HCT116 (cell line): Measurements from ENCODE around the gene ACSL3. TPM values are rescaled to one million over a fixed set of nuclear protein-coding genes. Genes with fewer than 3 reads are reported as not detected.
A peak's percentile ranks its signal among the peaks of the same experiment; 100 is the strongest.

Experiments used
- ATAC-seq: fragments of 200-7000 bp; cut with Tn5 transposase; 2 replicates; pipeline ENCODE4 v1.9.1; 2020; ENCODE audit warnings: mild to moderate bottlenecking, moderate library complexity
- BruUV-seq: library from RNA; stranded (reverse); fragments of 400-500 nt; replicated peaks from 2 replicates; lab custom pipeline; 2021; lab: Mats Ljungman, UMichigan
- CTCF ChIA-PET: fragments of 300-600 bp; sonication (Branson Sonifier 250); formaldehyde crosslinking; loops from one replicate; lab custom pipeline; 2021; ENCODE audit warnings: antibody characterized with exemption; lab: Charles Lee
- POLR2A ChIA-PET: fragments of 300-600, 350-600 bp; sonication (Branson Sonifier 250); formaldehyde crosslinking; loops from one replicate; lab custom pipeline; 2021; ENCODE audit warnings: antibody characterized with exemption; lab: Charles Lee
- RAD21 ChIA-PET, 2 experiments: fragments of 300-600 bp; sonication (Branson Sonifier 250); formaldehyde crosslinking; loops; one replicate each; lab custom pipeline; 2023; ENCODE audit warnings: low total read pairs in 2 of 2; ENCODE audit not compliant: uncharacterized antibody in 2 of 2, unreplicated experiment in 2 of 2, low non-redundant PET in 1 of 2; lab: Charles Lee
- DNase-seq: peaks from one replicate; pipeline ENCODE4 v3.0.0-alpha.2; 2010; ENCODE audit warnings: low read depth, low spot score
- H2AFZ ChIP-seq: fragments of 200-600 bp; shearing (Covaris generic), sonication (generic); 2 replicates; pipeline ENCODE4 v1.6.1; 2017; ENCODE audit warnings: low read depth, mixed run types, mixed read lengths, antibody characterized with exemption, low read length; ENCODE audit not compliant: poor library complexity, severe bottlenecking
- H3K27ac ChIP-seq: 2 replicates; pipeline ENCODE4 v1.5.1; 2012; ENCODE audit warnings: low read depth, low read length
- H3K27me3 ChIP-seq: fragments of 200-600 bp; sonication (generic); 2 replicates; pipeline ENCODE4 v1.6.1; 2016; ENCODE audit warnings: mixed run types, low read length, mixed read lengths; ENCODE audit not compliant: insufficient read depth
- H3K36me3 ChIP-seq, 2 experiments: fragments of 200-500 bp in 1 of 2; fragments of 200-600 bp in 1 of 2; sonication (Bioruptor generic) in 1 of 2; sonication (generic) in 1 of 2; 2 replicates each; pipeline versions ENCODE4 v1.5.1 to v1.6.1; 2014 to 2016; ENCODE audit warnings: low read length in 2 of 2, inconsistent platforms in 1 of 2, mixed read lengths in 1 of 2, mixed run types in 1 of 2; ENCODE audit not compliant: insufficient read depth in 2 of 2, control insufficient read depth in 1 of 2
- H3K4me1 ChIP-seq, 2 experiments: fragments of 200-600 bp in 1 of 2; sonication (generic) in 1 of 2; 2 replicates each; pipeline versions ENCODE4 v1.5.1 to v1.6.1; 2012 to 2017; ENCODE audit warnings: low read length in 2 of 2, inconsistent platforms in 1 of 2, mild to moderate bottlenecking in 1 of 2, mixed read lengths in 1 of 2, mixed run types in 1 of 2, moderate library complexity in 1 of 2; ENCODE audit not compliant: insufficient read depth in 2 of 2, control insufficient read depth in 1 of 2
- H3K4me2 ChIP-seq: fragments of 200-600 bp; sonication (generic); 2 replicates; pipeline ENCODE4 v1.6.1; 2017; ENCODE audit warnings: mixed run types, low read length, mixed read lengths
- H3K4me3 ChIP-seq, 2 experiments: fragments of 200-600 bp in 1 of 2; sonication (generic) in 1 of 2; replicated peaks in 1 of 2; 2 replicates each; pipeline ENCODE4 v1.5.1; 2011 to 2016; ENCODE audit warnings: low read length in 2 of 2, control low read depth in 1 of 2, low read depth in 1 of 2, mild to moderate bottlenecking in 1 of 2, mixed read lengths in 1 of 2, mixed run types in 1 of 2
- H3K79me2 ChIP-seq: fragments of 200-600 bp; sonication (generic); 2 replicates; pipeline ENCODE4 v1.6.1; 2017; ENCODE audit warnings: mild to moderate bottlenecking, mixed run types, low read length, moderate library complexity, mixed read lengths; ENCODE audit not compliant: insufficient read depth
- H3K9ac ChIP-seq: fragments of 200-600 bp; sonication (generic); 2 replicates; pipeline ENCODE4 v1.6.1; 2016; ENCODE audit warnings: low read length, mixed read lengths
- H3K9me2 ChIP-seq: fragments of 200-600 bp; sonication (generic), shearing (Covaris generic); 2 replicates; pipeline ENCODE4 v1.6.1; 2017; ENCODE audit warnings: mixed run types, mild to moderate bottlenecking, moderate library complexity; ENCODE audit not compliant: insufficient read depth
- H3K9me3 ChIP-seq, 2 experiments: fragments of 200-500 bp in 1 of 2; fragments of 200-600 bp in 1 of 2; sonication (Bioruptor generic) in 1 of 2; sonication (generic) in 1 of 2; 2 replicates each; pipeline ENCODE4 v1.6.1; 2014 to 2017; ENCODE audit warnings: low read length in 2 of 2, mixed read lengths in 2 of 2, inconsistent platforms in 1 of 2, low read depth in 1 of 2, mild to moderate bottlenecking in 1 of 2, mixed run types in 1 of 2, moderate library complexity in 1 of 2; ENCODE audit not compliant: control insufficient read depth in 1 of 2, insufficient read depth in 1 of 2
- H4K20me1 ChIP-seq: fragments of 200-600 bp; sonication (generic), shearing (Covaris generic); 2 replicates; pipeline ENCODE4 v1.6.1; 2017; ENCODE audit warnings: mixed run types, mild to moderate bottlenecking, moderate library complexity; ENCODE audit not compliant: insufficient read depth
- ATF3 ChIP-seq: IDR thresholded peaks from 2 replicates; pipeline ENCODE4 v1.6.1; 2012
- CBX3 ChIP-seq: IDR thresholded peaks from 2 replicates; pipeline ENCODE4 v1.6.1; 2012; ENCODE audit warnings: low read depth
- CEBPB ChIP-seq: IDR thresholded peaks from 2 replicates; pipeline ENCODE4 v1.6.1; 2012; ENCODE audit warnings: low read depth
- FOSL1 ChIP-seq: IDR thresholded peaks from 2 replicates; pipeline ENCODE4 v1.6.1; 2012; ENCODE audit warnings: low read depth
- JUND ChIP-seq: IDR thresholded peaks from 2 replicates; pipeline ENCODE4 v1.6.1; 2012
- MAX ChIP-seq: IDR thresholded peaks from 2 replicates; pipeline ENCODE4 v1.6.1; 2012
- POLR2A ChIP-seq: IDR thresholded peaks from 2 replicates; pipeline ENCODE4 v1.7.0; 2011; ENCODE audit warnings: borderline replicate concordance; ENCODE audit not compliant: insufficient read depth, insufficient read length; ENCODE audit errors: extremely low read depth
- POLR2AphosphoS5 ChIP-seq: IDR thresholded peaks from 2 replicates; pipeline ENCODE4 v1.6.1; 2011; ENCODE audit warnings: mild to moderate bottlenecking, low read depth, low read length, moderate library complexity
- RAD21 ChIP-seq: IDR thresholded peaks from 2 replicates; pipeline ENCODE4 v1.6.1; 2012; ENCODE audit warnings: low read depth, mild to moderate bottlenecking
- REST ChIP-seq: IDR thresholded peaks from 2 replicates; pipeline ENCODE4 v1.6.1; 2012; ENCODE audit warnings: low read depth
- SIN3A ChIP-seq: IDR thresholded peaks from 2 replicates; pipeline ENCODE4 v1.6.1; 2012; ENCODE audit warnings: low read depth
- SRF ChIP-seq: IDR thresholded peaks from 2 replicates; pipeline ENCODE4 v1.6.1; 2012; ENCODE audit warnings: low read depth
- YY1 ChIP-seq: IDR thresholded peaks from 2 replicates; pipeline ENCODE4 v1.6.1; 2011; ENCODE audit warnings: low read length, low read depth, moderate library complexity, mild to moderate bottlenecking; ENCODE audit not compliant: insufficient replicate concordance; ENCODE audit errors: extremely low read depth
- ZFX ChIP-seq: fragments of 450-650 bp; IDR thresholded peaks from 2 replicates; pipeline ENCODE4 v1.6.1; 2017
- intact Hi-C: fragments of 100-400 bp; cut with micrococcal nuclease; formaldehyde crosslinking; loops from 2 replicates; pipeline ENCODE4 v1.10.0; 2022
- total RNA-seq: library from RNA; stranded (reverse); gene quantifications from one replicate; pipeline ENCODE4 v1.2.1, GENCODE V29; 2021; ENCODE audit not compliant: unreplicated experiment
- TF ChIP-seq, protein P1 (sequence below), 3 experiments: fragments of 200-600 bp in 1 of 3; sonication (generic) in 1 of 3; IDR thresholded peaks in 2 of 3; conservative IDR thresholded peaks in 1 of 3; 2 replicates each; pipeline ENCODE4 v1.5.1; 2012 to 2017; ENCODE audit warnings: low read depth in 2 of 3, low read length in 2 of 3, antibody characterized with exemption in 1 of 3, borderline replicate concordance in 1 of 3, control low read depth in 1 of 3, mild to moderate bottlenecking in 1 of 3, mixed read lengths in 1 of 3, mixed run types in 1 of 3, moderate library complexity in 1 of 3; ENCODE audit not compliant: insufficient read depth in 1 of 3

The ACSL3 gene
- total RNA-seq, 1 experiment from 2014 or later, result 142 TPM

- intact Hi-C loops, result no loop called here
- ChIA-PET CTCF (interaction anchor here (0.8 kb wide), 1 partner anchor 155 kb away, joined by 3 read pairs; no protein-coding TSS in a partner anchor), POLR2A (no interaction called here), RAD21 (no interaction called here)
- no peaks in the 10 kb centered on the region for H3K36me3 ChIP-seq
- H3K4me3 ChIP-seq, result no peak overlapping the region
- DNase-seq (no peak), ATAC-seq (no peak)
- H3K79me2 ChIP-seq, result peaks cover 83% of the 10 kb centered on the region
- peaks cover 36% of the 10 kb centered on the region; the same call in 1 of the 2 replicates for H4K20me1 ChIP-seq
- H3K9ac ChIP-seq, result no peak overlapping the region
- H3K9me3 ChIP-seq, result no peaks in the 10 kb centered on the region
- H3K27ac ChIP-seq, result no peak overlapping the region
- no peaks in the 10 kb centered on the region for H3K27me3 ChIP-seq
- BruUV-seq, result no TSS peak
- no peak overlapping the region for H2AFZ ChIP-seq
- TF ChIP-seq FOSL1 (peak; percentile 52), JUND (peak; percentile 58), POLR2AphosphoS5 (no peak), CBX3 (peak; percentile 23; the same call in 1 of the 2 replicates), MAX (no peak), ZFX (no peak)
- no peaks in the 10 kb centered on the region for H3K9me2 ChIP-seq
- peak overlapping the region; percentile 79 for H3K4me2 ChIP-seq
- H3K4me1 ChIP-seq, result peaks cover 32 to 44% of the 10 kb centered on the region in 2 experiments
These were observed 3.5 kb downstream of the ACSL3 start for GRCh38 chr2:222864296-222864695.

DNA sequence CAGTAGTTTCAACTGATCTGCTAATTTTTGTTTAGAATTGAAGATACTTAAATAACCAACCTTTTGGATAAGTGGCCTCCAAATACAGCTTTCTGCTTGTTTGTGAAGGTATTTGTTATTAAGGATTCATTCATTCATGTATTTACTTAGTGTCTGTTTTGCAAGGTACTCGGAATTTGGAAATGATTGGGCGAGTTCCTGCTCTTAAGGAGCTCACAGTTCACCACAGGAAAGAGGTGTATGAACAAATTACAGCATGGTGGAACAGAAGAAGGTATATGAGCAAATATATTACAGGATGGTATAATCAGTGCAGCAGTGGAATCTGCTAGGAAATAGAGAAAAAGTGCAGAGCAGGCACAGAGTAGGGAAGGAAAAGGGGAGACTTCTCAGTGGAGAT is 4.5 kb downstream of the ACSL3 start:
- POLR2A ChIA-PET, result no interaction called here
- Histone ChIP-seq H3K9me2 (no peaks in the 10 kb centered on the region), H4K20me1 (peaks cover 39% of the 10 kb centered on the region; the same call in 1 of the 2 replicates), H3K79me2 (peaks cover 93% of the 10 kb centered on the region), H3K9ac (no peak overlapping the region), H2AFZ (no peak overlapping the region), H3K9me3 (no peaks in the 10 kb centered on the region), H3K27ac (no peak overlapping the region), H3K36me3 (no peaks in the 10 kb centered on the region), H3K4me3 (no peak overlapping the region), H3K4me1 (peaks cover 22 to 34% of the 10 kb centered on the region in 2 experiments), H3K27me3 (no peaks in the 10 kb centered on the region), H3K4me2 (no peak overlapping the region)
- no TSS peak for BruUV-seq
- CTCF ChIA-PET, result no interaction called here
- RAD21 ChIA-PET, result no interaction called here
- no peak for DNase-seq
- no peak for ATAC-seq
- intact Hi-C loops, result no loop called here
- TF ChIP-seq, protein P1, sequence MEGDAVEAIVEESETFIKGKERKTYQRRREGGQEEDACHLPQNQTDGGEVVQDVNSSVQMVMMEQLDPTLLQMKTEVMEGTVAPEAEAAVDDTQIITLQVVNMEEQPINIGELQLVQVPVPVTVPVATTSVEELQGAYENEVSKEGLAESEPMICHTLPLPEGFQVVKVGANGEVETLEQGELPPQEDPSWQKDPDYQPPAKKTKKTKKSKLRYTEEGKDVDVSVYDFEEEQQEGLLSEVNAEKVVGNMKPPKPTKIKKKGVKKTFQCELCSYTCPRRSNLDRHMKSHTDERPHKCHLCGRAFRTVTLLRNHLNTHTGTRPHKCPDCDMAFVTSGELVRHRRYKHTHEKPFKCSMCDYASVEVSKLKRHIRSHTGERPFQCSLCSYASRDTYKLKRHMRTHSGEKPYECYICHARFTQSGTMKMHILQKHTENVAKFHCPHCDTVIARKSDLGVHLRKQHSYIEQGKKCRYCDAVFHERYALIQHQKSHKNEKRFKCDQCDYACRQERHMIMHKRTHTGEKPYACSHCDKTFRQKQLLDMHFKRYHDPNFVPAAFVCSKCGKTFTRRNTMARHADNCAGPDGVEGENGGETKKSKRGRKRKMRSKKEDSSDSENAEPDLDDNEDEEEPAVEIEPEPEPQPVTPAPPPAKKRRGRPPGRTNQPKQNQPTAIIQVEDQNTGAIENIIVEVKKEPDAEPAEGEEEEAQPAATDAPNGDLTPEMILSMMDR (IDR thresholded peaks at IDR 0.05 in 2 of 3, conservative IDR thresholded peaks at IDR 0.05 in 1 of 3; ENCODE audit: borderline replicate concordance in 1 of 3, insufficient read depth in 1 of 3, low read depth in 2 of 3, low read length in 2 of 3), result no peak
- TF ChIP-seq RAD21, result no peak
- TF ChIP-seq YY1, result no peak
- TF ChIP-seq POLR2A, result no peak
- TF ChIP-seq CBX3, result no peak
- TF ChIP-seq JUND, result no peak
- no peak for TF ChIP-seq ATF3
- TF ChIP-seq REST, result no peak
- no peak for TF ChIP-seq CEBPB
- no peak for TF ChIP-seq SRF
- no peak for TF ChIP-seq MAX
- TF ChIP-seq POLR2AphosphoS5, result no peak
- no peak for TF ChIP-seq FOSL1
- no peak for TF ChIP-seq SIN3A
